NCI-H1436 treated with DMSO at 0.1 percent for 48 hours (cell line): ENCODE measurements around the gene AP2A1.

Source experiments
- DNase-seq: peaks from one replicate; lab custom pipeline; 2025; lab: John Stamatoyannopoulos, UW

The AP2A1 gene

DNA sequence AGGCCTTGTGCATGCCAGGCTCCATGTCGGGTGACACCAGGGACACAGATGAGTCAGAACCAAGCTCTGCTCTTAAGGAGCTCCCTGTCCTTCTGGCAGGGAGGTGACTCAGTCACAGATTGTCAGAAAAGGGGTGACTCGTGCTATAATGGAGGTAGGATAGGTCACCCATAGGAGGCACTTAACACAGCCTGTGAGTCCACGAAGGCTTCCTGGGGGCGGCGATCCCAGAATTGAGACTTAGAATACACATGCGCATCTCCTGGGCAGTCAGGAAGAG, 26.7 kb downstream of the AP2A1 start:
- DNase-seq: no peak

DNA sequence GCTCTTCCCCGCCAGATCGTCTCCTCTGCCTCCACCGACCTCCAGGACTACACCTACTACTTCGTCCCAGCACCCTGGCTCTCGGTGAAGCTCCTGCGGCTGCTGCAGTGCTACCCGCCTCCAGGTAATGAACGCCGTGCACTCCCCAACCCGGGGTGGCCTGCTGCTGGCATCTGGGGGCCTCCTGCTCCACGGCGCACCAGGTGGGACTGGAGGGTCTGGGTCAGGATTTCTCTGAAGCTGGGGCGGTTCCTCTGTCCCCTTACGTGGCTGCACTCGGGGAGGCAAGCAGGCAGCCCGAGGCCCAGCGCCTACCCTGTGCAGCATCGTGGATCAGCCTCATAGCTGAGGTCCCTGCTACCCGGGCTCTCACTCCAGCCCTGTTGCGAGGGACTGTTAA, 28.8 kb downstream of the AP2A1 start:
- DNase-seq: no peak

DNA sequence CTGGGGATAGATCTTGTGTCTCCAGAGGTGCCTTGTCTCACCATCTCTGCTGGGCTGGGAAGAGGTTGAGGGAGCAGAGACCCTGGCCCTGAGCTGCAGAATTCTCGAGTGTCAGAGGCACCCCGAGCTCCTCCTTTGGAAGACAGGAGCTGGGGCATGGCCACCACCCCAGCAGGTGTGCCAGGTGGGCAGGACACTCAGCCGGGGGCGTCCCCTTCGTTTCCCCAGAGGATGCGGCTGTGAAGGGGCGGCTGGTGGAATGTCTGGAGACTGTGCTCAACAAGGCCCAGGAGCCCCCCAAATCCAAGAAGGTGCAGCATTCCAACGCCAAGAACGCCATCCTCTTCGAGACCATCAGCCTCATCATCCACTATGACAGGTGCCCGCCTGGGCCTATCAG, 31.8 kb downstream of the AP2A1 start:
- no peak for DNase-seq

DNA sequence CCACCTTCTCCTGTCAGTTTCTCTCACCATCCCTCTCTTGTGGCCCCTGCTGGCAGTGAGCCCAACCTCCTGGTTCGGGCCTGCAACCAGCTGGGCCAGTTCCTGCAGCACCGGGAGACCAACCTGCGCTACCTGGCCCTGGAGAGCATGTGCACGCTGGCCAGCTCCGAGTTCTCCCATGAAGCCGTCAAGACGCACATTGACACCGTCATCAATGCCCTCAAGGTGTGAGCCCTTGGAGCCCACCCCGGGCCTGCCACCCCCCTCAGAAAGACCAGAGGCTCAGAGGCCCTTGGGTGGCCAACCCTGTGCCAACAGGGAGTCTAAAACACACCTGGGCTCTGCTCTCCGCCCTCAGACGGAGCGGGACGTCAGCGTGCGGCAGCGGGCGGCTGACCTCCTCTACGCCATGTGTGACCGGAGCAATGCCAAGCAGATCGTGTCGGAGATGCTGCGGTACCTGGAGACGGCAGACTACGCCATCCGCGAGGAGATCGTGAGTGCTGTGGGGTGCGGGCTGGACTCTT, 32.5 kb downstream of the AP2A1 start:
- DNase-seq: no peak

DNA sequence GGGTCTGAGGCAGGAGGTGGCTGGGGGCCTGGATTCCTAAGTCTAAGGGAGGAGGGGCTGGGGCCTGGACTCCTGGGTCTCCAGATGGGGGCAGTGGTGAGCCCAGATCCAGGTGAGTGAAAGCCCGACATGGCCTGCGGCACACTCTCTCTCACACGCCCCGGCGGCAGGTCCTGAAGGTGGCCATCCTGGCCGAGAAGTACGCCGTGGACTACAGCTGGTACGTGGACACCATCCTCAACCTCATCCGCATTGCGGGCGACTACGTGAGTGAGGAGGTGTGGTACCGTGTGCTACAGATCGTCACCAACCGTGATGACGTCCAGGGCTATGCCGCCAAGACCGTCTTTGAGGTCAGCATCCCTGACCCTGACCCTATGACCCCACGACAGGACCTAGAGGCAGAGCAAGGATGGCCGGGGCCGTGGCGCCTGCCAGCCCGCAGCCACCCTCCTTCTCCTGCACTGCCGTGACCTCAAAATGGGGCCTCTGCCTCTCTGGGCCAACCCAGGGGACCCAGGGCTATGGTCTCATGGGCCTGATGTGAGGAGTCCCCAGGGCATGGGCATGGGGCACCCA, 33.1 kb downstream of the AP2A1 start:
- no peak for DNase-seq

DNA sequence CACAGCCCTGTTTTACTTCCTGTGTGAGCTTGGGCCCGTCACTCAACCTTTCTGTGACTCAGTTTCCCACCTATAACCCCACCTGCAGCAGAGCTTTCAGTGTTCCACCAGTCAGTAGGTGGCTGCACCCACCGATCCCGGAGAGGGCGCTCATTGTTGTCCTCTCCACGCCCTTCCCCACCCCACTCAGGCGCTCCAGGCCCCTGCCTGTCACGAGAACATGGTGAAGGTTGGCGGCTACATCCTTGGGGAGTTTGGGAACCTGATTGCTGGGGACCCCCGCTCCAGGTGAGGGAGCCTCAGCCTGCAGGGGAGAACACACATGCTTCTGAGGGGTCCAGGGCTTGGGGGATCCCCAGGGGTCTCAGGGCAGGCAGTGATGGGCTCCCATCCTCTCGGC, 34.0 kb downstream of the AP2A1 start:
- DNase-seq: no peak

DNA sequence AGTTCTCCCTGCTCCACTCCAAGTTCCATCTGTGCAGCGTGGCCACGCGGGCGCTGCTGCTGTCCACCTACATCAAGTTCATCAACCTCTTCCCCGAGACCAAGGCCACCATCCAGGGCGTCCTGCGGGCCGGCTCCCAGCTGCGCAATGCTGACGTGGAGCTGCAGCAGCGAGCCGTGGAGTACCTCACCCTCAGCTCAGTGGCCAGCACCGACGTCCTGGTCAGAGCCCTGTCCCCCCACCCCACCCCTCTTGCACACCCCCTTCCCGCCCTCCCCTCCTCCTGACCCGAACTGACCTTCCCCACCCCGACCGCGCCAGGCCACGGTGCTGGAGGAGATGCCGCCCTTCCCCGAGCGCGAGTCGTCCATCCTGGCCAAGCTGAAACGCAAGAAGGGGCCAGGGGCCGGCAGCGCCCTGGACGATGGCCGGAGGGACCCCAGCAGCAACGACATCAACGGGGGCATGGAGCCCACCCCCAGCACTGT, 34.6 kb downstream of the AP2A1 start:
- no peak for DNase-seq

DNA sequence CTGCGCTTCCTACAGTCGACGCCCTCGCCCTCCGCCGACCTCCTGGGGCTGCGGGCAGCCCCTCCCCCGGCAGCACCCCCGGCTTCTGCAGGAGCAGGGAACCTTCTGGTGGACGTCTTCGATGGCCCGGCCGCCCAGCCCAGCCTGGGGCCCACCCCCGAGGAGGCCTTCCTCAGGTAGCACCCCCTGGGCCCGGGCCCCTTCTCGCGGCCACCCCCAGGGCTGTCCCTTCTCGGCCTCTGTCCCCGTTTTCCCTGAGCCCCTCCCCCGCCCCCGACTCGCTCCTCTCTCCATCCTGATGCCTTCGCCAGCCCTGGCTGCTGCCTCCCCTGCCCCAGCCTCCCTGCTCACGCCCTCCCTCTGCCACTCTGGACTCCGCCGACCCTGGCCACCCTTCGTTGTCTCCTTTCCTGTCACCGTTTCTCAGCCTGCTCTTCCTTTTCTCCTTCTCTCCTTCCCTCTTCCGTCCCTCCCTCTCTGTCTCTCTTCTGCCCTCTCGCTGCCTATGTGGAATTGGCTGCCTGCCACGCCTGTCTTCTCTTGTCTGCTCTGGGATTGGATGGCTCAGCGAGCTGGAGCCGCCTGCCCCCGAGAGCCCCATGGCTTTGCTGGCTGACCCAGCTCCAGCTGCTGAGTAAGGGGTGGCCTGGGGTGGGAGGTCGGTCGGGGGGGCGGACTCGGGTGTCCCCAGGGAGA, 35.3 kb downstream of the AP2A1 start:
- peak; percentile 40 for DNase-seq

DNA sequence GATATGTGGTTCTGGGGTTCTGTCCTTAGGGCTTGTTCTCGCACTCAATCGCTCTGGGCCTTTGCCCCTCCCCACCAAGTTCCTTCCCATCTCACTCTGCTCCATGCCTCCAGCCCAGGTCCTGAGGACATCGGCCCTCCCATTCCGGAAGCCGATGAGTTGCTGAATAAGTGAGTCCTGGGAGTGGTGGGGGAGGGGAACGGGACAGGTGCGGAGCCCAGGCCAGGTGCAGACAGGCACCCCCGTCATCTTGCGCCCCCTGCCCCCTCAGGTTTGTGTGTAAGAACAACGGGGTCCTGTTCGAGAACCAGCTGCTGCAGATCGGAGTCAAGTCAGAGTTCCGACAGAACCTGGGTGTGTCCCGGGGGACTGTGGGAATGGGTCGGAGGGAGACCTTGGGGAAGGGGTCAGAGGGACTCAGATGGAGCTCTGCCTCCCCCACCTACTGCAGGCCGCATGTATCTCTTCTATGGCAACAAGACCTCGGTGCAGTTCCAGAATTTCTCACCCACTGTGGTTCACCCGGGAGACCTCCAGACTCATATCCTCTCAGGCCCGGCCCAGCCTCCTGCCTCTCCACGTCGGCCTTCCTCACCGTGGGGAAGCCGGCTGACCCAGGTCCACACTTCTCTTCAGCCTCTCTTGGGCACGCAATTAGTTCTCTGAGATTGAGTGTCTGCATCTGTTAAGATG, 36.2 kb downstream of the AP2A1 start:
- no peak for DNase-seq

DNA sequence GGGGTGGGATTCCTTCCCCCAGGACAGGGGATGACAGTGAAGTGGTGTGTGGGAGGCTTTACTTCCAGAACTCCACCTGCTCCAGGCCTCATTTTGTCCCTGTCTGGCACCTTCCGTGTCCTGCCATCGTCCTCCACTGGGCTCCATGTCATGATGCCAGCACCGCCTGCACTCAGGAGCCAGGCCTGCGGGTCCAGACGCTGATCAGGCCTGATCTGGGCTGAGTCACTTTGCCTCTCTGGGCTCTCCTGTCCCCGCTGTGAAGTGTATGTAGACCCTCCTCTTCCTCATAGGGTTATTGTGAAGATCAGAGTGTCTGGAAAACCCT, 36.7 kb downstream of the AP2A1 start:
- DNase-seq: no peak

DNA sequence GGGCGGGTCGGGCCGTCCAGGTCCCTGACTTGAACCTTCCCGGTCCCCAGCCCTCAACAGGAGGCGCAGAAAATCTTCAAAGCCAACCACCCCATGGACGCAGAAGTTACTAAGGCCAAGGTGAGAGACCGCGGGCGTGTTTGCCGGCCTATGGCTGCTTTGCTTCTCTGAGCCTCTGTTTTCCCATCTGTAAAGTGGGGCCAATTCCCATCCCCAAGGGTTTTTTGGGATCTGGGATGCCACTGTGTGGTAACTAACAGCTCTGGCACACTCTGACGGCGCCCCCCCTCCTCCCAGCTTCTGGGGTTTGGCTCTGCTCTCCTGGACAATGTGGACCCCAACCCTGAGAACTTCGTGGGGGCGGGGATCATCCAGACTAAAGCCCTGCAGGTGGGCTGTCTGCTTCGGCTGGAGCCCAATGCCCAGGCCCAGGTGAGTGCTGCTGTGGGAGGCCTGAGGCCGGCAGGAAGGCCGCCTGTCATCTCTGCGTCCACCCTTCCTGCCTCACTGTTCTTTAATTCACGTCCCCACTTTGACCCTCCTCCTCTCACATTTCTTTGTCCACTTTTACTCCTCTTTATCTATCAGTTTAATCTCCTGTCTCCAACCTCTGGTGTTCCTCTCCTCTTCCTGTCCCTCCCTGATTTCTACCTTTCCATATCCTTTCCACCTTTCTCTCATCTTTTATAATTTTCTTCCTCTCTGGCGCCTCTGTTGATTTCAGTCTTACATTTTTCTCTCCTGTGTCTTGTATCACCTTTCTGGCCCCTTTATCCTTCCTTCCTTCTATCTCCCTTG, 39.2 kb downstream of the AP2A1 start:
- no peak for DNase-seq

DNA sequence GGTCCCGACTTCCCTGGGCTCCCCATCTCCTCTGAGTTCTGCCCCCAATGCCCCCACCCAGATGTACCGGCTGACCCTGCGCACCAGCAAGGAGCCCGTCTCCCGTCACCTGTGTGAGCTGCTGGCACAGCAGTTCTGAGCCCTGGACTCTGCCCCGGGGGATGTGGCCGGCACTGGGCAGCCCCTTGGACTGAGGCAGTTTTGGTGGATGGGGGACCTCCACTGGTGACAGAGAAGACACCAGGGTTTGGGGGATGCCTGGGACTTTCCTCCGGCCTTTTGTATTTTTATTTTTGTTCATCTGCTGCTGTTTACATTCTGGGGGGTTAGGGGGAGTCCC, 39.8 kb downstream of the AP2A1 start:
- DNase-seq: no peak

DNA sequence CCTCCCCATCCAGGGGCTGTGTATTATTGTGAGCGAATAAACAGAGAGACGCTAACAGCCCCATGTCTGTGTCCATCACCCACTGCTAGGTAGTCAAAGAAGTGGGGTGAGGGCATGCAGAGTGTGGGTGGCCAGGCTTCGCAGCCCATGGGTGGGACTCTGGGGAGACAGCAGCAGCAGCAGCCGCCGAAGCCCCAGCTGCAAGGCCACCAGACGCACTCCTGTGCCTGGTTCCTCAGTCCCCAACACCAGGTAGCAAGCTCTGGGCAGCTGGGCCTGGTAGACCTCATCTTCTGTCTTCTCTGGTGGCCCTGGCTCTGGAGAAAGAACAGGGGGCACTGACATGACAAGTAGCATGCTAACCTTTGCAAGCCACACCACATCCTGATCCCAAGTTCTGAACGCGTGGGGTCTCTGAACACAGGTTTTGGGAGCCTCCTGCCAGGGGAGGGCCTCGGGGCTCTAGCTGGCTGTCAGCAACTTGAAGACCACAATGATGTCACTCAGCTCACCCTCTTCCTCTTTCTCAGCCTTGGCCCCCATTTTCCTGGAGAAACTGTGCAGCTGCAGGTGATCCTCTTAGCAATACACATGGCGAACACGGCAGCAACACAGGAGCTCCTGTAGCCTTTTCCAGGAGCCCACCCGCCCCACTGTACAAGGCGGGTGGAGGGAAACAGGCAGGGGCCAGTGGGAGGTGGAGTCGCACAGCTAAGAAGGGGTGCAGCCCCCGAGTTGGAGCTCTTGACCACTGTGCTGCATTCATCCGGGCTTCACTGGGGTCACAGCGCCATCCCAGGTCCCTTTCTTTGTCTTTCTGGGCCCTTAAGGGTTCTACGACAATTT, 40.5 kb downstream of the AP2A1 start:
- no peak for DNase-seq

DNA sequence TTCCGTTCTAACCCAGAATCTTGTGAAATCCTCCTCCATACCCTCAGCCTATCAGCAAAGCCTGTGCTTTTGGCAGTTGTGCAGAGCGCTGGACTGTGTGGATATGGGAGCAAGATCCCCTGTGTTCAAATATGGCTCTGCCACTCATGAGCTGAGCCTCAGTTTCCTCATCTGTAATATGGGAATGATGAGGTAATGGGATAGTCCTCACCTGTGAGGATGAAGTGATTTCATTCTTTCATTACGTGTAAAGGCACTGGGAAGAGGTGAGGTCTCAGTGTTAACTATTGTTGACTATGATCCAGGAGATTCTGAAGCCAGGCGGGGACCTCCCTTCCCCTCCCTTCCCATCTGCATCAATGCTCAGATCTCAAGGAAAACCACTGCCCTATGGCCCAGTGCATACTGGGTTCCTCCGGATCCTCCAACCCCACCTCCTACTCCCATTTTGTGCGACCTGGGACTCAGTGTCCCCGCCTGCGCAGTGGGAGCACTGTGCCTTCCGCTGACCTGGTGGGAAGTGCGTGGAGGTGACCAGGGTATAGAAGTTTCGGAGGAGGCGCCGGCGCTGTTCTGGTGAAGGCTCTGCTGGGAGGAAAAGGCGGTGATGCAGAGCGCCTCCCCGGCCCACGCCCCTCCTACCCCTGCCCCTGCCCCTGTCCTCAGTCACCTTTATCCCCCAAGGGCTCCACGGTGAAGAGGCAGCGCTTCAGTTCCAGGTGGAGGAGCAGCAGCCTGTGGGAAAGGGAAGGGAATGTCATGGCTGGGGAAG, 41.3 kb downstream of the AP2A1 start:
- no peak for DNase-seq

DNA sequence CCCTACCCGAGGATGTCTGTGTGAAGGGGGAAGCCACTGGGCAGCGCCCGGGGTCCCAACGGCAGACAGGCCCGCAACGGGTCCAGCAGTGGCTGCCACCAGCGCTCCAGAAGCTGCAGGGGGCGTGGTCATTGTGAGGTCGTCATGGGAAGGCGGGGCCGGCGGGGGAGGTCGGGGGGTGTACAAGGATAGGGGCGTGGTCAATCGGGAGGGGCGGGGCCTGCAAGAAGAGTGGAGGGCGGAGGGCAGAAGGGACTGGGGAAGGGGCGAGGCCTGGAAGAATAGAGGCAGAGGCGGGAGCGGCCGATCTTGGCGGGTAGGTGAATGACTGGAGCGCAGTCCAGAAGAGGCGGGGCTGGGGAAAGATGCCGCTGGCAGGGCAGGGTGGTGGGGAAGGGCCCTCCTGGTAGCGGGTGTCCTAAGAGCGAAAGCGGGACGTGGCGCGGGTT, 41.9 kb downstream of the AP2A1 start:
- peak; percentile 89 for DNase-seq

DNA sequence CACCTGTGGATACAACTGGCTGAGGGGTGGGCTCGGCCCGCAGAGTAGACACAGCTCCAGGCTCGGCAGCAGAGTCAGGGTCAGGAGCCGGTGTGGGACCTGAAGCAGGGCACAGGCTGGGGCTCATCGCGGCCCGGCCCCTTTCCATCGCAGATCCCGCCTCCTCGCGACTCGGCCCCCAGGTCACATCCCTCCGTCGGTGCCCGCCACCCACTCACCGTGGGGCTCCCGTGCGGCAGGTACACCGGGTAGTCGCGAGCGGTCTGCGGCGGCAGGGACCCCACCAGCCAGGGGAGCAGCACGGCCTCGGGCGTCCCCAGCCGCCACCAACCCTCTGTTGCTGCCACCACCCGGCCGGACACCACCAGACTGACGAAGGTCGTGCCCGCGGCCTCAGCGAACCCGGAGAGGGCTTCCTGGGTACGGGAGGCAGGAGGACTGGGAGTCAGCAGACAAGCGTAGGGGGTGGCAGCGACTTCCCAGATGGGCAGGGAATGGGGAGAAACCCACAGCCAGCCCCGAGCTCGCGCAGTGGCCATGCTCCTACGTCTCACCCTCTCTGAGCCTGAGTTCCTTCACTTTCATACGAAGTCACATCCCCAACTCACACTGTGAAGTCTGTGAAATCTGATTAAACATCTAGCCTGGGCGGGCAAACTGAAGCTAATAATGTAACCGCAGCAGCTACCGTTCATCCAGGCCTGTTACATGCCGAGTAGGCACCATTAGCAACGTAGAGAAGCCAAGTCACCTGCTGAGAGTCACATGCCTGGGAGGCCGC, 42.5 kb downstream of the AP2A1 start:
- DNase-seq: no peak

DNA sequence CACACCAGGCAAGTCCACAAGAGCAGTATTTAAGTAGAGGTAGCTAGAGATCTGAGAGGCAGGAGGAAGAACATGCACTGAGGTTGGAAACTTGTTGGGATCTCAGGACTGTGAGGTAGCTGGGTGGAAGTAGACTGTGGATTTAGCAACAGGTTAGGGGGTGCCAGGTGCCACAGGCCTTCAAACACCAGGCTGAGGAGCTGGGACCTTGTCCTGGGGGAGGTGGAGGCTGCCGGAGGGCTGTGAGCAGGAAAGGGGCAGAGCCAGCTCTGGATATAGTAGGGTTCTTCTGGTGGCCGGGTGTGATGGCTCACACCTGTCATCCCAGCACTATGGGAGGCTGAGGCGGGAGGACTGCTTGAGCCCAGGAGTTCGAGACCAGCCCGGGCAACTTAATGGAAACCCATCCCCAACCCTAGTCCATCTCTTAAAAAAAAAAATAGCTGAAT, 43.2 kb downstream of the AP2A1 start:
- no peak for DNase-seq

DNA sequence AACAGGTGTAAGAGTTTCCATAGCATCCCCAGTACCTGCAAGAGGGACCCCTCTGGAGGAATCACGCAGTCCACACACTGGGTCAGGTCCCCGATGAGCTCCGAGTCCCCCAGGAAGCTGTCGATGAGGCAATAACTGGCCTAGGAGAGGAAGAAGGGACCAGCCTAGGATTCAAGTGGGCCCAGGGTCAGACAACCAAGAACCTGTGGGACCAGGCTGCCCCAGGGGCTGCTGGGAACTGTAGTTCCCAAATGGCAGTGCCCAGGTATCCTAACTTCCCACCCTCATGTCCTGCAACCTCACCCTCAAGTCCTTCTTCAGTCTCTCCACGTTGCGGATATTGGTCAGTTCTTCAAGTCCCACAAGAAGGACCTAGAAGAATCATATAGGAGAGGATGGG, 44.5 kb downstream of the AP2A1 start:
- no peak for DNase-seq

DNA sequence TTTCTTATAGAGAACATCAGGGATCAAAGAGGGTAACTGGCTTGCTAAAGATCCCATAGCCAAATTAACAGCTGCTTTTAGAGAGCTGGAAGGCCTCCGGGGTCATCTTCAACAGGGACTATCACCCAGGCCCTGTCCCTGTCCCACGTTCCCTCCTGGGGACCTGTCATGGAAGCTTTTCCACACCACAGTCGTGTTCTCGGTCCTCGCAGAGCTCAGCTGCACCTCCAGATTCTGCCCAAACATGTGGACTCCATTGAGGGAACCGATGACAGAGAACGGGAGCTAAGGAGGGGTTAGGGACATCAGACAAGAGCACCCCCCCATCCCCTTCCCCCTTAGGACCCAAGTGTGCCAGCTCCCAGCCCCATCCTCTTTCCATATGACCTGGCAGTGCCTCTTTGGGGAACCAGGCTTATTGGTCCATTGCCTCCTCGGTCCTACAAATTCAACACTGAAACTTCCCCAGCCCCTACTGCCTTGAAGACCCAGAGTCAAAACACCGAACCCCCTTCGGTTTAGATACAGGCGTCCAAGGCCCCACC, 45.7 kb downstream of the AP2A1 start:
- no peak for DNase-seq
